HepG2 (cell line): Measurements from ENCODE around the gene DCTN2. TPM values are rescaled to one million over a fixed set of nuclear protein-coding genes. Genes with fewer than 3 reads are reported as not detected.

ENCODE experiments used
- ATAC-seq: fragments of 200-7000 bp; cut with Tn5 transposase; 3 replicates; pipeline ENCODE4 v1.9.1; 2020; ENCODE audit warnings: mild to moderate bottlenecking, moderate library complexity
- BruUV-seq: library from RNA; stranded (reverse); fragments of 400-500 nt; replicated peaks from 2 replicates; lab custom pipeline; 2021; lab: Mats Ljungman, UMichigan
- CTCF ChIA-PET: fragments of 300-600 bp; formaldehyde crosslinking; extraction: SDS; loops from one replicate; lab custom pipeline; 2021; ENCODE audit warnings: low total read pairs, inconsistent platforms, low intra/inter-chr PET ratio; lab: Yijun Ruan, JAX
- POLR2A ChIA-PET: fragments of 350-600 bp; sonication (Branson Sonifier 250); formaldehyde crosslinking; loops from one replicate; lab custom pipeline; 2020; ENCODE audit warnings: antibody characterized with exemption, inconsistent platforms; lab: Yijun Ruan, JAX
- DNase-seq: peaks from one replicate; pipeline ENCODE4 v3.0.0-alpha.2; 2015; ENCODE audit warnings: low spot score
- FAIRE-seq: peaks from 3 replicates; lab custom pipeline; 2011; peaks lifted over from hg19 to GRCh38; lab: Jason Lieb, UNC
- H2AFZ ChIP-seq: one replicate; pipeline ENCODE4 v1.6.1; 2011; ENCODE audit warnings: low read length, inconsistent platforms
- H3K27ac ChIP-seq: fragments of 300-600 bp; 3 replicates; pipeline ENCODE4 v1.8.0; 2011; ENCODE audit warnings: mixed run types, mild to moderate bottlenecking, mixed read lengths, low read length, inconsistent platforms; ENCODE audit not compliant: insufficient read depth; ENCODE audit errors: extremely low read length
- H3K27me3 ChIP-seq, 2 experiments: fragments of 200-600 bp in 1 of 2; 2 replicates in 1 of 2; 3 replicates in 1 of 2; pipeline versions ENCODE4 v1.6.0 to v1.8.0; 2011; ENCODE audit warnings: low read length in 2 of 2, mild to moderate bottlenecking in 2 of 2, moderate library complexity in 2 of 2, inconsistent platforms in 1 of 2; ENCODE audit not compliant: insufficient read depth in 2 of 2, control insufficient read depth in 1 of 2
- H3K36me3 ChIP-seq, 2 experiments: fragments of 200-600 bp in 1 of 2; replicated peaks in 1 of 2; 2 replicates in 1 of 2; 3 replicates in 1 of 2; pipeline versions ENCODE4 v1.5.1 to v1.8.0; 2011; ENCODE audit warnings: low read length in 2 of 2, inconsistent platforms in 1 of 2; ENCODE audit not compliant: insufficient read depth in 2 of 2, control insufficient read depth in 1 of 2
- H3K4me1 ChIP-seq: 2 replicates; pipeline ENCODE4 v1.5.1; 2012; ENCODE audit warnings: low read length, inconsistent platforms; ENCODE audit not compliant: insufficient read depth
- H3K4me2 ChIP-seq: 2 replicates; pipeline ENCODE4 v1.6.0; 2011; ENCODE audit warnings: low read depth, low read length, inconsistent platforms
- H3K4me3 ChIP-seq, 3 experiments: fragments of 200-600 bp in 1 of 3; sonication (generic), shearing (Covaris generic) in 1 of 3; replicated peaks in 1 of 3; 2 replicates each; pipeline ENCODE4 v1.5.1; 2011 to 2016; ENCODE audit warnings: low read length in 3 of 3, inconsistent platforms in 2 of 3, low read depth in 2 of 3, mild to moderate bottlenecking in 2 of 3, control low read depth in 1 of 3, mixed read lengths in 1 of 3; ENCODE audit not compliant: insufficient read depth in 1 of 3
- H3K79me2 ChIP-seq: one replicate; pipeline ENCODE4 v1.6.1; 2011; ENCODE audit warnings: low read length, inconsistent platforms; ENCODE audit not compliant: insufficient read depth
- H3K9ac ChIP-seq: 2 replicates; pipeline ENCODE4 v1.6.0; 2011; ENCODE audit warnings: mild to moderate bottlenecking, low read depth, low read length, inconsistent platforms; ENCODE audit not compliant: insufficient read depth
- H3K9me3 ChIP-seq: 2 replicates; pipeline ENCODE4 v1.5.1; 2012; ENCODE audit warnings: mild to moderate bottlenecking, low read length
- H4K20me1 ChIP-seq: 2 replicates; pipeline ENCODE4 v1.6.0; 2011; ENCODE audit warnings: inconsistent platforms, mild to moderate bottlenecking, low read length, moderate library complexity; ENCODE audit not compliant: insufficient read depth
- SP1 ChIP-seq, 2 experiments: fragments of 450-650 bp in 1 of 2; sonication (generic) in 1 of 2; formaldehyde crosslinking in 1 of 2; IDR thresholded peaks; 2 replicates each; pipeline versions ENCODE4 v1.4.0 to v1.6.1; 2016 to 2020; ENCODE audit warnings: missing genetic modification reagents in 1 of 2
- SSRP1 ChIP-seq: IDR thresholded peaks from 2 replicates; pipeline ENCODE4 v1.6.1; 2016; ENCODE audit warnings: control low read depth
- ZNF782 ChIP-seq: sonication (generic); formaldehyde crosslinking; IDR thresholded peaks from 2 replicates; pipeline ENCODE4 v1.4.0; 2020; ENCODE audit warnings: missing genetic modification reagents, mild to moderate bottlenecking, borderline replicate concordance
- ZNF891 ChIP-seq: sonication (generic); formaldehyde crosslinking; IDR thresholded peaks from 2 replicates; pipeline ENCODE4 v1.5.0; 2020; ENCODE audit warnings: mild to moderate bottlenecking, missing genetic modification reagents
- WGBS: methylation state at CpG from one replicate; pipeline ENCODE4 v1.1.6; 2017; ENCODE audit warnings: low lambda C conversion rate; 5-methylcytosine and 5-hydroxymethylcytosine counted together
- in situ Hi-C: cut with HindIII; loops from 2 replicates; pipeline ENCODE4 v1.10.0; 2017; ENCODE audit warnings: low pct_unique_long_range_greater_than_20kb; ENCODE audit not compliant: extremely low pct_ligation_motif_present
- intact Hi-C: fragments of 100-400 bp; cut with micrococcal nuclease; formaldehyde crosslinking; loops from one replicate; pipeline ENCODE4 v1.10.0; 2022; ENCODE audit not compliant: unreplicated experiment
- polyA plus RNA-seq, 8 experiments: library from polyadenylated mRNA; depleted of rRNA in 3 of 8; stranded (reverse) in 7 of 8; unstranded in 1 of 8; fragments of >200 nt; fragmentation: Illumina TruSeq in 4 of 8; extraction: Trizol in 4 of 8; gene quantifications; 2 replicates each; pipeline versions ENCODE4 v1.2.1 to v1.2.3, GENCODE V29; 2011 to 2016; ENCODE audit warnings: low read depth in 4 of 8, missing spikeins in 1 of 8, mixed read lengths in 1 of 8; ENCODE audit not compliant: insufficient read depth in 1 of 8
- total RNA-seq, 5 experiments: library from RNA; depleted of rRNA; stranded (reverse); fragments of >200 nt; fragmentation: Illumina TruSeq; extraction: Trizol; gene quantifications; 2 replicates each; pipeline ENCODE4 v1.2.3, GENCODE V29; 2016; ENCODE audit warnings: low read depth in 1 of 5
- TF ChIP-seq, protein P1 (sequence below): sonication (generic); formaldehyde crosslinking; IDR thresholded peaks from 2 replicates; pipeline ENCODE4 v1.5.1; 2020; ENCODE audit warnings: missing genetic modification reagents, mild to moderate bottlenecking, borderline replicate concordance
- TF ChIP-seq, protein P2 (sequence below): sonication (generic); formaldehyde crosslinking; IDR thresholded peaks from 2 replicates; pipeline ENCODE4 v1.5.1; 2020; ENCODE audit warnings: mild to moderate bottlenecking, missing genetic modification reagents, borderline replicate concordance
- TF ChIP-seq, protein P3 (sequence below): sonication (generic); formaldehyde crosslinking; IDR thresholded peaks from 2 replicates; pipeline ENCODE4 v1.5.1; 2020; ENCODE audit warnings: mild to moderate bottlenecking, missing genetic modification reagents, borderline replicate concordance
- TF ChIP-seq, protein P4 (sequence below): sonication (generic); formaldehyde crosslinking; IDR thresholded peaks from 2 replicates; pipeline ENCODE4 v1.5.0; 2020; ENCODE audit warnings: missing genetic modification reagents
- TF ChIP-seq, protein P5 (sequence below): sonication (generic); formaldehyde crosslinking; IDR thresholded peaks from 2 replicates; pipeline ENCODE4 v1.5.1; 2020; ENCODE audit warnings: mild to moderate bottlenecking, missing genetic modification reagents, moderate library complexity
- TF ChIP-seq, protein P6 (sequence below): sonication (generic); formaldehyde crosslinking; IDR thresholded peaks from 2 replicates; pipeline ENCODE4 v1.4.0; 2020; ENCODE audit warnings: low read depth, mild to moderate bottlenecking, missing genetic modification reagents

Gene DCTN2
- total and polyA plus RNA-seq, 2 of the 13 experiments (the other 11 are each of a cell fraction or from before 2014, with no cell fraction given): 72.0 to 77.4 TPM

DNA sequence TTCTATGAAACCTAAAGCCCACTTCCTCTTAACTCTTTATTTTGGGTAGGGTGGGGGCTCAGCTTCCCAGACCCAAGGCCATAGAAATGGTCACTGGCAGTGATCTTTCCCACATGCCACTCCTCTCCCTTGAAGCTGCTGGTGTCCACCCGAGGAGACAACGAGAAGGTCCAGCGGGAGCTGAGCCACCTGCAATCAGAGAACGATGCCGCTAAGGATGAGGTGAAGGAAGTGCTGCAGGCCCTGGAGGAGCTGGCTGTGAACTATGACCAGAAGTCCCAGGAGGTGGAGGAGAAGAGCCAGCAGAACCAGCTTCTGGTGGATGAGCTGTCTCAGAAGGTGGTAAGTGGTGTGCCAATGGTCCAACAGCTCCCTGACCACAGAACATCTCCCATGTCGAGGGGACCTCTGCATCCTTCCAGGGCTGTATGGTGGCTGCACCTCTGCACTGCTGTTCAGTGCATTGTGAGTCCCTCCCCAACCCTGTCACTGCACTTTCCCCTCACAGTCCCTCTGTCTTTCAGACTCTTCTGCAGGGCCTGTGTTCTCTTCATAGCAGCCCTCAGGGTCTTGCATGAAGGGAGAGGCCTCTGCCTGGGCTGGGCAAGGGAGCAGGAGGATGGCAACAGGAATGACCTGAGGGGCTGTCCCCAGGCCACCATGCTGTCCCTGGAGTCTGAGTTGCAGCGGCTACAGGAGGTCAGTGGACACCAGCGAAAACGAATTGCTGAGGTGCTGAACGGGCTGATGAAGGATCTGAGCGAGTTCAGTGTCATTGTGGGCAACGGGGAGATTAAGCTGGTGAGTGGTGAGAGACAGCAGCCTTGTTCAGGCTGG is 25.2 kb upstream of the DCTN2 start:
- H2AFZ ChIP-seq: no peak overlapping the region
- no peak overlapping the region for H3K4me3 ChIP-seq
- BruUV-seq: no TSS peak
- in situ Hi-C loops: no loop called here
- ATAC-seq: no peak
- FAIRE-seq: no peak
- no peaks in the 10 kb centered on the region for H4K20me1 ChIP-seq
- 81% methylated on average over 12 of the region's 12 CpGs for WGBS
- ChIA-PET CTCF (no interaction called here), POLR2A (no interaction called here)
- intact Hi-C loops: no loop called here
- H3K36me3 ChIP-seq: no peaks in the 10 kb centered on the region; a peak in 1 of 5 replicates
- H3K27me3 ChIP-seq: no peaks in the 10 kb centered on the region
- no peaks in the 10 kb centered on the region for H3K9me3 ChIP-seq
- no peak overlapping the region for H3K27ac ChIP-seq
- no peaks in the 10 kb centered on the region for H3K79me2 ChIP-seq
- H3K4me1 ChIP-seq: peaks cover 32% of the 10 kb centered on the region
- H3K4me2 ChIP-seq: no peak overlapping the region
- DNase-seq: no peak
- no peak overlapping the region for H3K9ac ChIP-seq
- TF ChIP-seq SSRP1 (CRISPR knock-in tag) (no peak), SP1 (IDR thresholded peaks at IDR 0.05) (no peak), SP1 (CRISPR knock-in tag; IDR thresholded peaks at IDR 0.05) (no peak), ZNF782 (CRISPR knock-in tag) (no peak), ZNF891 (no peak)
- TF ChIP-seq, protein P1, sequence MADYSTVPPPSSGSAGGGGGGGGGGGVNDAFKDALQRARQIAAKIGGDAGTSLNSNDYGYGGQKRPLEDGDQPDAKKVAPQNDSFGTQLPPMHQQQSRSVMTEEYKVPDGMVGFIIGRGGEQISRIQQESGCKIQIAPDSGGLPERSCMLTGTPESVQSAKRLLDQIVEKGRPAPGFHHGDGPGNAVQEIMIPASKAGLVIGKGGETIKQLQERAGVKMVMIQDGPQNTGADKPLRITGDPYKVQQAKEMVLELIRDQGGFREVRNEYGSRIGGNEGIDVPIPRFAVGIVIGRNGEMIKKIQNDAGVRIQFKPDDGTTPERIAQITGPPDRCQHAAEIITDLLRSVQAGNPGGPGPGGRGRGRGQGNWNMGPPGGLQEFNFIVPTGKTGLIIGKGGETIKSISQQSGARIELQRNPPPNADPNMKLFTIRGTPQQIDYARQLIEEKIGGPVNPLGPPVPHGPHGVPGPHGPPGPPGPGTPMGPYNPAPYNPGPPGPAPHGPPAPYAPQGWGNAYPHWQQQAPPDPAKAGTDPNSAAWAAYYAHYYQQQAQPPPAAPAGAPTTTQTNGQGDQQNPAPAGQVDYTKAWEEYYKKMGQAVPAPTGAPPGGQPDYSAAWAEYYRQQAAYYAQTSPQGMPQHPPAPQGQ (CRISPR knock-in tag): no peak
- TF ChIP-seq, protein P2, sequence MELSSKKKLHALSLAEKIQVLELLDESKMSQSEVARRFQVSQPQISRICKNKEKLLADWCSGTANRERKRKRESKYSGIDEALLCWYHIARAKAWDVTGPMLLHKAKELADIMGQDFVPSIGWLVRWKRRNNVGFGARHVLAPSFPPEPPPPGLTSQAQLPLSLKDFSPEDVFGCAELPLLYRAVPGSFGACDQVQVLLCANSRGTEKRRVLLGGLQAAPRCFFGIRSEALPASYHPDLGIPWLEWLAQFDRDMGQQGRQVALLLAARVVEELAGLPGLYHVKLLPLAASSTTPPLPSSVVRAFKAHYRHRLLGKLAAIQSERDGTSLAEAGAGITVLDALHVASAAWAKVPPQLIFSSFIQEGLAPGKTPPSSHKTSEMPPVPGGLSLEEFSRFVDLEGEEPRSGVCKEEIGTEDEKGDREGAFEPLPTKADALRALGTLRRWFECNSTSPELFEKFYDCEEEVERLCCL (CRISPR knock-in tag): no peak
- TF ChIP-seq, protein P3, sequence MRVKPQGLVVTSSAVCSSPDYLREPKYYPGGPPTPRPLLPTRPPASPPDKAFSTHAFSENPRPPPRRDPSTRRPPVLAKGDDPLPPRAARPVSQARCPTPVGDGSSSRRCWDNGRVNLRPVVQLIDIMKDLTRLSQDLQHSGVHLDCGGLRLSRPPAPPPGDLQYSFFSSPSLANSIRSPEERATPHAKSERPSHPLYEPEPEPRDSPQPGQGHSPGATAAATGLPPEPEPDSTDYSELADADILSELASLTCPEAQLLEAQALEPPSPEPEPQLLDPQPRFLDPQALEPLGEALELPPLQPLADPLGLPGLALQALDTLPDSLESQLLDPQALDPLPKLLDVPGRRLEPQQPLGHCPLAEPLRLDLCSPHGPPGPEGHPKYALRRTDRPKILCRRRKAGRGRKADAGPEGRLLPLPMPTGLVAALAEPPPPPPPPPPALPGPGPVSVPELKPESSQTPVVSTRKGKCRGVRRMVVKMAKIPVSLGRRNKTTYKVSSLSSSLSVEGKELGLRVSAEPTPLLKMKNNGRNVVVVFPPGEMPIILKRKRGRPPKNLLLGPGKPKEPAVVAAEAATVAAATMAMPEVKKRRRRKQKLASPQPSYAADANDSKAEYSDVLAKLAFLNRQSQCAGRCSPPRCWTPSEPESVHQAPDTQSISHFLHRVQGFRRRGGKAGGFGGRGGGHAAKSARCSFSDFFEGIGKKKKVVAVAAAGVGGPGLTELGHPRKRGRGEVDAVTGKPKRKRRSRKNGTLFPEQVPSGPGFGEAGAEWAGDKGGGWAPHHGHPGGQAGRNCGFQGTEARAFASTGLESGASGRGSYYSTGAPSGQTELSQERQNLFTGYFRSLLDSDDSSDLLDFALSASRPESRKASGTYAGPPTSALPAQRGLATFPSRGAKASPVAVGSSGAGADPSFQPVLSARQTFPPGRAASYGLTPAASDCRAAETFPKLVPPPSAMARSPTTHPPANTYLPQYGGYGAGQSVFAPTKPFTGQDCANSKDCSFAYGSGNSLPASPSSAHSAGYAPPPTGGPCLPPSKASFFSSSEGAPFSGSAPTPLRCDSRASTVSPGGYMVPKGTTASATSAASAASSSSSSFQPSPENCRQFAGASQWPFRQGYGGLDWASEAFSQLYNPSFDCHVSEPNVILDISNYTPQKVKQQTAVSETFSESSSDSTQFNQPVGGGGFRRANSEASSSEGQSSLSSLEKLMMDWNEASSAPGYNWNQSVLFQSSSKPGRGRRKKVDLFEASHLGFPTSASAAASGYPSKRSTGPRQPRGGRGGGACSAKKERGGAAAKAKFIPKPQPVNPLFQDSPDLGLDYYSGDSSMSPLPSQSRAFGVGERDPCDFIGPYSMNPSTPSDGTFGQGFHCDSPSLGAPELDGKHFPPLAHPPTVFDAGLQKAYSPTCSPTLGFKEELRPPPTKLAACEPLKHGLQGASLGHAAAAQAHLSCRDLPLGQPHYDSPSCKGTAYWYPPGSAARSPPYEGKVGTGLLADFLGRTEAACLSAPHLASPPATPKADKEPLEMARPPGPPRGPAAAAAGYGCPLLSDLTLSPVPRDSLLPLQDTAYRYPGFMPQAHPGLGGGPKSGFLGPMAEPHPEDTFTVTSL: no peak
- TF ChIP-seq, protein P4, sequence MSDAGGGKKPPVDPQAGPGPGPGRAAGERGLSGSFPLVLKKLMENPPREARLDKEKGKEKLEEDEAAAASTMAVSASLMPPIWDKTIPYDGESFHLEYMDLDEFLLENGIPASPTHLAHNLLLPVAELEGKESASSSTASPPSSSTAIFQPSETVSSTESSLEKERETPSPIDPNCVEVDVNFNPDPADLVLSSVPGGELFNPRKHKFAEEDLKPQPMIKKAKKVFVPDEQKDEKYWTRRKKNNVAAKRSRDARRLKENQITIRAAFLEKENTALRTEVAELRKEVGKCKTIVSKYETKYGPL (CRISPR knock-in tag): no peak
- TF ChIP-seq, protein P5, sequence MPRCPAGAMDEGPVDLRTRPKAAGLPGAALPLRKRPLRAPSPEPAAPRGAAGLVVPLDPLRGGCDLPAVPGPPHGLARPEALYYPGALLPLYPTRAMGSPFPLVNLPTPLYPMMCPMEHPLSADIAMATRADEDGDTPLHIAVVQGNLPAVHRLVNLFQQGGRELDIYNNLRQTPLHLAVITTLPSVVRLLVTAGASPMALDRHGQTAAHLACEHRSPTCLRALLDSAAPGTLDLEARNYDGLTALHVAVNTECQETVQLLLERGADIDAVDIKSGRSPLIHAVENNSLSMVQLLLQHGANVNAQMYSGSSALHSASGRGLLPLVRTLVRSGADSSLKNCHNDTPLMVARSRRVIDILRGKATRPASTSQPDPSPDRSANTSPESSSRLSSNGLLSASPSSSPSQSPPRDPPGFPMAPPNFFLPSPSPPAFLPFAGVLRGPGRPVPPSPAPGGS (CRISPR knock-in tag): no peak
- TF ChIP-seq, protein P6, sequence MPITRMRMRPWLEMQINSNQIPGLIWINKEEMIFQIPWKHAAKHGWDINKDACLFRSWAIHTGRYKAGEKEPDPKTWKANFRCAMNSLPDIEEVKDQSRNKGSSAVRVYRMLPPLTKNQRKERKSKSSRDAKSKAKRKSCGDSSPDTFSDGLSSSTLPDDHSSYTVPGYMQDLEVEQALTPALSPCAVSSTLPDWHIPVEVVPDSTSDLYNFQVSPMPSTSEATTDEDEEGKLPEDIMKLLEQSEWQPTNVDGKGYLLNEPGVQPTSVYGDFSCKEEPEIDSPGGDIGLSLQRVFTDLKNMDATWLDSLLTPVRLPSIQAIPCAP (CRISPR knock-in tag): no peak
